Measurements from ENCODE around the gene ZNF768.
"Not testable (repeated sequence)": the region's sequence is repeated elsewhere in the genome, so short reads cannot be mapped to it uniquely, and the experiment has no call there.

The ZNF768 gene

GRCh38 chr16:30509081-30509765 lies 17.1 kb downstream of the ZNF768 start:
- no peak for DNase-seq (ENCODE audit: low read depth)

GRCh38 chr16:30503403-30504296 lies 22.7 kb downstream of the ZNF768 start:
- DNase-seq (ENCODE audit: low read depth) = no peak

- DNase-seq (ENCODE audit: low read depth) = no peak
Measured at GRCh38 chr16:30499284-30499683, 27.1 kb downstream of the ZNF768 start.

- DNase-seq (ENCODE audit: low read depth) = no peak
Measured at GRCh38 chr16:30494709-30495108, 31.7 kb downstream of the ZNF768 start.

- no peak for DNase-seq (ENCODE audit: low read depth)
Measured at GRCh38 chr16:30493941-30494488, 32.4 kb downstream of the ZNF768 start.

GRCh38 chr16:30491744-30492308 lies 34.5 kb downstream of the ZNF768 start:
- peak; percentile 42 for DNase-seq (ENCODE audit: low read depth)

GRCh38 chr16:30491229-30491628 lies 35.1 kb downstream of the ZNF768 start:
- no peak for DNase-seq (ENCODE audit: low read depth)

- DNase-seq (ENCODE audit: low read depth) = no peak
Measured at GRCh38 chr16:30490210-30490609, 36.2 kb downstream of the ZNF768 start.

GRCh38 chr16:30488764-30489605 lies 37.4 kb downstream of the ZNF768 start:
- no peak for DNase-seq (ENCODE audit: low read depth)

GRCh38 chr16:30485818-30486436 lies 40.4 kb downstream of the ZNF768 start:
- no peak for DNase-seq (ENCODE audit: low read depth)

- DNase-seq (ENCODE audit: low read depth) = no peak
Measured at GRCh38 chr16:30484887-30485286, 41.5 kb downstream of the ZNF768 start.

- DNase-seq (ENCODE audit: low read depth) = no peak
Measured at GRCh38 chr16:30482366-30482765, 44.0 kb downstream of the ZNF768 start.

- no peak for DNase-seq (ENCODE audit: low read depth)
Measured at GRCh38 chr16:30481381-30481780, 45.0 kb downstream of the ZNF768 start.

GRCh38 chr16:30478766-30479478 lies 47.4 kb downstream of the ZNF768 start:
- DNase-seq (ENCODE audit: low read depth) = no peak

GRCh38 chr16:30477773-30478172 lies 48.6 kb downstream of the ZNF768 start:
- DNase-seq (ENCODE audit: low read depth) = not testable (repeated sequence)

- DNase-seq (ENCODE audit: low read depth) = no peak
Measured at GRCh38 chr16:30476991-30477390, 49.4 kb downstream of the ZNF768 start.

GRCh38 chr16:30474684-30475083 lies 51.7 kb downstream of the ZNF768 start:
- DNase-seq (ENCODE audit: low read depth) = no peak

- DNase-seq (ENCODE audit: low read depth) = no peak
Measured at GRCh38 chr16:30474074-30474452, 52.3 kb downstream of the ZNF768 start.
